CD1c-positive myeloid dendritic cell (primary cell): ENCODE data around the gene C11orf91.

Experiments
- DNase-seq: peaks from one replicate; pipeline ENCODE4 v3.0.0-alpha.2; 2016; ENCODE audit errors: extremely low spot score

The C11orf91 gene

DNA sequence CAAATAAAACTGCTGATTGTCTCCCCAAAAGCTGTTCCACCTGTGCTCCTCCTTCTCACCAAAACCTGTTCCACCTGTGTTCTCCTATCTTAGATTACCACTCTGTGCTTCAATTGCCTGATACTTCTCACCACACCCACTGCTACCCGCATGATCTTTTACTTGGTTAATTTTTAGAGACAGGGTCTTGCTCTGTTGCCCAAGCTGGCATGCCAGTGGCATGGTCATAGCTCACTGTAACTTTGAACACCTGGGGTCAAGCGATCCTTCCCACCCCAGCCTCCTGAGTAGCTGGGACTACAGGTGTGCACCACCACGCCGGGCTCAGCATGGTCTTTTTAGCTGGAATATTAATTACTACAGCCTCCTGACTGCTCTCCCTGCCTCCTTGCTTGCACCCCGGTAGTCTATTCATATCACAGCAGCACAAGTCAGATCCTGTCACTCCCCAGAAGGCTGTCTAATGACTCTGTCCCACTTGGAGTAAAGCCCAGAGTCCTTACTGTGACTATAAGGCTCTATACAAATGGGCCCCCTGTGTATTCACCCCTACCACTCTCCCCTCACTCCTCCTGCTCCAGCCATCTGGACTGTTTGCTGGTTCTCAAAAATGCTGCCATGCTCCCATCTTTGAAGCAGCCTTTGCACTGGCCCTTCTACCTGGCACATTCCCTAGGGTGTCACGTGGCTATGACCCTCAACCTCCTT lies 3.5 kb downstream of the C11orf91 start:
- no peak for DNase-seq

GRCh38 chr11:33696411-33696810 lies 4.2 kb downstream of the C11orf91 start:
- DNase-seq = no peak

- no peak for DNase-seq
These were observed 5.5 kb downstream of the C11orf91 start for GRCh38 chr11:33695051-33695566.

DNA sequence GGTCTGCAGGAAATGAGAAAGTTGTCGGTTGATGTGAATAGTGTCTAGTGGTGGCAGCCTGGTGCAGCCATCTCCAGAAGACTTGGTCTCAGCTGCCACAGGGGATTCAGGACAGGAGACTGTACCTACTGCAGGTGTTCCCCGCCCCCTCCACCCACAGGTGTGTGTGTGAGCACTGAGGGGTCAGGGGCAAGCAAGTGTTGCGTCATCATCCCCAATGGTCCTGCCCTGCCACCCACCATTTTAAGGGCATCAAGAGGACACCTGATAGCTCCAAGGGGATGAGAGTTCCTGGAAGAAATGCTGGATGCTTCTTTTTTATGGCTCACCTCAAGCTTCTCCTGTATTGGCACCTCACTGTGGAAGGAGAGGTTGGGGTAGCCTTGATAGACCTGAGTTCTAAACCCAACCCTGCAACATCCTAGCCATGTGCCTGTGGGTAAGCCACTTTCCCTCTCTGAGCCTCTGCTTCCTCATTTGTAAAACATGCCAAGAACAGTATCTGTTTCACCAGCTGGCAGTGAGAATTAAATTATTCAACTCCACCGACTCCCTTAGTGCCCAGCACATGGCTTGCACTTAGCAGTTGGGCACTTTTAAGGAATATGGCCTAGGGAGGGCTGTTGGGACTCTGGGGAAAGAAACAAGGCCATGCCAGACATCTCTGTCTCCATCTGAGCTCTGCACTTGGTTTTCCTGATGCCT lies 6.1 kb downstream of the C11orf91 start:
- DNase-seq = peak; percentile 10

DNA sequence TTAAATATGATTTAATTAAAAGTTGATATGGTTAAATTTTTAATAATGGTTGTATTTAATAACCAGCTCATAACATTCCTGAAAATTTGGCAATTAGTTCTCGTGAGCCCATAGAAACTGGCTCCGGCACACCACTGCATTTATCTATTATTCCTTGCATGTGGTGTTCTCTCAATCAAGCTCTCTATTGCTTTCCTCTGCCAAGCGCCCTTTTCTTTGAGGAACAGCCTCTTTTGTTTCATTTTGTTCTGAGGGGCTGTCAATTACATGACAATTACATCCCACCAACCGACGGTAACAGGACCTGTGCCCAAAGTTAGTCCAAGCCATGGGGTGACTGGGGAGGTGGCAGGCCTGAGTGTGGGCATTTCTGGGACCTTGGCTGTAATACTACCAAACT lies 8.1 kb downstream of the C11orf91 start:
- DNase-seq = no peak

GRCh38 chr11:33692013-33692504 lies 8.6 kb downstream of the C11orf91 start:
- no peak for DNase-seq

DNA sequence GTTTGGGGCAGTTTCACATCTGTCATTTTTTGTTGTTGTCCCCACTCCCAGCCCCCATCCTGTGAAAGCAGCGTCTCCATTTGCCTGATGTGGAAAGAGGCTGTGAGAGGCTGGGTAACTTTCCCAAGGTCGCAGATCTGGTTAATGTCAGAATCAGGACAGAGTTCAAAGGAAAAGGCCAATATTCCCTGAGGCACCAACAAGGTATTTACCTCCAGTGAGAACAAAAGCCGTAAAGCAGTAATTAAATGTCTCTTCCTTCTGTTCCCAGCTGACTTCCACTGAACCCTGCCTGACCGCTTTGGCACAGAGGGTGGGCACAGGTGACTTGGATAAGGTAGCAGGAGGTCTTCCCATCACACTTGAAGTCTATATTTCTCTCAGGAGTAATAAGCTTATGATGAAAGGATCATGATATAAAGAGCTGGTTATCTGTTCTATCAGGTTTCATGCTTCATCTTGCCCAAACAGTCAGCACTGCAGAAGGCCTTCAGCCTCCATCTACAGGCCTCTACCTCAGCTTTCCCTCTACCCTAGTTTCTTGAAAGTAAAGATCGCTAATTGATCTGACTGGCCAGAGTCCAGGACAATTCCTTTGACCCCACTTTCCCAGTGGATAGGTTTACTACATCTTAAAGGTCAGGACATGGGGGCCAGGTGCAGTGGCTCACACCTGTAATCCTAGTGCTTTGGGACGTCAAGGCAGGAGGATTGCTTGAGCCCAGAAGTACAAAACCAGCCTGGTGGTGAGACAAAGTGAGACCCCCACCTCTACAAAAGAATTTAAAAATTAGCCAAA lies 9.4 kb downstream of the C11orf91 start:
- no peak for DNase-seq

DNA sequence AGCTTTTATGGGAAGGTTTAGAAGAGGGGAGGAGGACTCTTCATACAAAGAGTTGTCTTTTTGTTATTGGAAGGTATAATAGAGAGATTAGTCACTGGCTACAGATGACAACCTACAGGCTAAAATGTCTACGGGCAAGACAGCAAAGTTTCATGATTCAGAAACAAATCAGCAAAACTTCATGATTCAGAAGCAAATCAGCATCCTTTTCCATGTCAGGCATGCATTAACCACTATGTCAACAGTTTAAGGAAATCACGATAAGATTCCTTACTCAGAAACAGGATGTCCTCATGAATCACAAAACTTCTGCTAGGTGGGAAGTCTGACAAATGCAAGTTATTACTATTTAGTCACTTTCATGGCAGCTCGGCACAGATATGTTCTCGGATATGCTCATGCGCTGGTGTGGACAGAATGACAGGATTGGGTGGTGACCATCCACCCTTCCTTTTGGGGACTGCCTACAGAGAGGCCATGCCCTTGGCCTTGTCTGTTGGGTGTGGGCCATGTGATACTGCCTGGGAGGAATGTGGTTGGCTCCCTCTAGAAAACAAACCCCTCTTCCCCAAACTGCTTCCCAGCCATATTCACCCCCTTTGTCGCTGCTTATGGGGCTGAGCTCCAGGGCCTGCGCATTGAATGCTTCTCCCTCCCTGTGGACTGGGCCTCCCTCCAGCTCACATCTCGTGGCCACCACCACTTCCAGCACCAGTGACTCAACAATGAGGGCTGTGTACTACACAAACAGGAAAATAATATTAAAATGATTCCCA lies 10.1 kb downstream of the C11orf91 start:
- DNase-seq = peak; percentile 41

GRCh38 chr11:33689501-33689900 lies 11.1 kb downstream of the C11orf91 start:
- DNase-seq = no peak

- no peak for DNase-seq
These were observed 11.5 kb downstream of the C11orf91 start for GRCh38 chr11:33689085-33689484.

- DNase-seq = peak; percentile 42
These were observed 12.7 kb downstream of the C11orf91 start for GRCh38 chr11:33687733-33688479.

GRCh38 chr11:33685082-33685481 lies 15.5 kb downstream of the C11orf91 start:
- DNase-seq = no peak

DNA sequence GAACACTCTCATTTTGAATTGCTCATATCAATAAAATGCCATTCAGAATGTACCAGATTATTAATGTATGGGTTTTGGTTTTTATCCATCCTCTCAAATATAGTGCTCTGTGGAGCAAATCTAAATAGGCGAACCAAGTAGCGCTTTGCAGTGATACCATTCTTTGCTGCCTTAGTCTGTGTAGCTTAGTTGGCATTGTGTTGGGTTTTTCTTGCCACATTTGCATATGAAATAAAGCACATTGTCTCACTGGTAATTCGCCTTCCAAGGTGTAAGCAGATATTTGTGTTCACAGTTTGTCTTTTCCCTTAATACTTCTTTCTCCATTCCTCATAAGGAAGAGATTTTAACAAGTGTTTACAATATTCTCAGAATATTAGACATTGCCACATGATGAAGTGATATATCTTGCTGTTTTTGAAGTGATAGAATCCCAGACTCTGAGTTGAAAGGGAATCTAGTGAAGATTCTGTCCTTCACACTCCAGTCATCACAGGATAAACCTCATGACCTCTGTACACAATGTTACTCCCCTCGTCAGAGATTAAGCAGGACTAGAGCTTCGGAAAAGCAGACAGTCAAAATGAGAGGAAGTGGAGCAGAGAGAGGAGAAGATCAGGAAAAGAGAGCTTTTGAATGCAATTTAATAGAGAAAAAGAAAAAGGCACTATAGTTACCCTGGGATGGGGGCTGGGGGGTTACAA lies 16.5 kb downstream of the C11orf91 start:
- no peak for DNase-seq

GRCh38 chr11:33682446-33682845 lies 18.2 kb downstream of the C11orf91 start:
- no peak for DNase-seq

GRCh38 chr11:33682019-33682418 lies 18.6 kb downstream of the C11orf91 start:
- no peak for DNase-seq

DNA sequence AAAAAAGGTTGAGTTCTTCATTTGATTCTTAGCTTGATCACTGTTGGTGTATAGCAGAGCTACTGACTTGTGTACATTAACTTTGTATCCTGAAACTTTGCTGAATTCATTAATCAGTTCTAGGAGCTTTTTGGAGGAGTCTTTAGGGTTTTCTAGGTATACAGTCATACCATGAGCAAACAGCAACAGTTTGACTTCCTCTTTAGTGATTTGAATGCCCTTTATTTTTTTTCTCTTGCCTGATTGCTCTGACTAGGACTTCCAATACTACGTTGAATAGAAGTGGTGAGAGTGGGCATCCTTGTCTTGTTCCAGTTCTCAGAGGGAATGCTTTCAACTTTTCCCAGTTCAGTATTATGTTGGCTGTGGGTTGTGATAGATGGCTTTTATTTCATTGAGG lies 22.0 kb downstream of the C11orf91 start:
- peak; percentile 21 for DNase-seq

- no peak for DNase-seq
These were observed 26.4 kb downstream of the C11orf91 start for GRCh38 chr11:33674035-33674814.

DNA sequence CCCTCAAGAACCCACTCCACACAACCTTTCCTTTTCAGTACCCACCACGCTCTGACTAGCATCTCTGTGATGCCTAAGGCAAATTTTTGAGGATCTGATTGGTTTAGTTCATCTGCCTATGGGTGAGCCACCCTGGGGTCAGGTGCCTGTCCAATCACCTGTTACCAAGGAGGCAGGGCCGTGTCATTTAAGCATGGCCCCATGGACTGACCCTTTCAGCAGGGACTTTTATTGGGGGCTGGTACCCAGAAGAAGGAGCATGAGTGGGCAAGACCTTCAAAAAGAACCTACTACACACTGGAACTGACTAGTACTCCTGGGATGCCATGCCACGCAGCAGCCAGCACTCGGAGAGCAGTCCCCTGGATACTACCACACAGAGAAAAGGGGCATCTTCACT lies 28.4 kb downstream of the C11orf91 start:
- DNase-seq = no peak
